ENCODE results near the gene ELN.

The ELN gene

DNA sequence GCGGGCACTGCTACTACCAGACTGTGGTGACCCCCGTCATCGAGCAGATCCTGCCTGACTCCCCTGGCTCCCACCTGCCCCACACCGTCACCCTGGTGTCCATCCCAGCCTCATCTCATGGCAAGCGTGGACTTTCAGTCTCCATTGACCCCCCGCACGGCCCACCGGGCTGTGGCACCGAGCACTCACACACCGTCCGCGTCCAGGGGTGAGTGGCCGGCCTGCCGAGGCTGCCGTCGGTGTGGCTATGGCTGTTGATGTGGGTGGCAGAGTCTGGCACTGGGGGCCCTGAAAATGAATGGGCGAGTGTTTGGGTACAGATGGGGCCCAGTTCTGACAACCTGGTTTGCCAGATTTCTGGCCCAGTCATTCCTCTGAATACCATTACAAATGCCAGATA, 71.1 kb downstream of the ELN start:
- H3K4me3 ChIP-seq (ENCODE audit: low read length): no peak overlapping the region
- DNase-seq (ENCODE audit: low read depth): no peak
- TF ChIP-seq, protein P1, sequence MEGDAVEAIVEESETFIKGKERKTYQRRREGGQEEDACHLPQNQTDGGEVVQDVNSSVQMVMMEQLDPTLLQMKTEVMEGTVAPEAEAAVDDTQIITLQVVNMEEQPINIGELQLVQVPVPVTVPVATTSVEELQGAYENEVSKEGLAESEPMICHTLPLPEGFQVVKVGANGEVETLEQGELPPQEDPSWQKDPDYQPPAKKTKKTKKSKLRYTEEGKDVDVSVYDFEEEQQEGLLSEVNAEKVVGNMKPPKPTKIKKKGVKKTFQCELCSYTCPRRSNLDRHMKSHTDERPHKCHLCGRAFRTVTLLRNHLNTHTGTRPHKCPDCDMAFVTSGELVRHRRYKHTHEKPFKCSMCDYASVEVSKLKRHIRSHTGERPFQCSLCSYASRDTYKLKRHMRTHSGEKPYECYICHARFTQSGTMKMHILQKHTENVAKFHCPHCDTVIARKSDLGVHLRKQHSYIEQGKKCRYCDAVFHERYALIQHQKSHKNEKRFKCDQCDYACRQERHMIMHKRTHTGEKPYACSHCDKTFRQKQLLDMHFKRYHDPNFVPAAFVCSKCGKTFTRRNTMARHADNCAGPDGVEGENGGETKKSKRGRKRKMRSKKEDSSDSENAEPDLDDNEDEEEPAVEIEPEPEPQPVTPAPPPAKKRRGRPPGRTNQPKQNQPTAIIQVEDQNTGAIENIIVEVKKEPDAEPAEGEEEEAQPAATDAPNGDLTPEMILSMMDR (IDR thresholded peaks at IDR 0.05; ENCODE audit: insufficient read depth, low read depth, low read length, missing control alignments): no peak

DNA sequence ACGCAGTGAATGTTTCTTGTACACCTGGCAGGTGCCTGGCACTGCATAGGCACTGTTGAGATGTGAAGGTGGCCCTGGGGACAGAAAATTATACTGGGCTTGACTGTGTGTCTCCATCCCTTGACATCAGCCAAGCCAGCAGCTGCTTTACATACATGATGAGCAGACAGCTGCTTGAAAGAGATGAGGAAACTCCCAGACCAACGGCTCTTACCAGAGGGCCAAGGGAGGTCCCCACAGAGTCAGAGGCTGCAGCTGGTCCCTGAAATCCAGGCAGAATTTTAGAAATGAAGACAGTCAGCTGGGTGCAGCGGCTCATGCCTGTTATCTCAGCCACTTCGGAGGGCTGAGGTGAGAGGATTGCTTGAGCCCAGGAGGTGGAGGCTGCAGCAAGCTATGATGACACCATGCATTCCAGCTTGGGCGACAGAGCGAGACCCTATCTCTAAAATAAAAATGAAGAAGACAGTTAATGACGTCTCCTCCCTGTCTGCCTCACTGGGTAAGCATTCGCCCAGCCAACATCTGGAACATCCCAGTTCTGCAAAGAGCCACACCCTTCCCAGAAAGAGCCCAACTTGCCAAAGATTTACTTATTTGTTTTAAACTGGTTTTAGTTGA, 73.2 kb downstream of the ELN start:
- TF ChIP-seq, protein P1 (IDR thresholded peaks at IDR 0.05; ENCODE audit: insufficient read depth, low read depth, low read length, missing control alignments): no peak
- DNase-seq (ENCODE audit: low read depth): no peak
- no peak overlapping the region for H3K4me3 ChIP-seq (ENCODE audit: low read length)

DNA sequence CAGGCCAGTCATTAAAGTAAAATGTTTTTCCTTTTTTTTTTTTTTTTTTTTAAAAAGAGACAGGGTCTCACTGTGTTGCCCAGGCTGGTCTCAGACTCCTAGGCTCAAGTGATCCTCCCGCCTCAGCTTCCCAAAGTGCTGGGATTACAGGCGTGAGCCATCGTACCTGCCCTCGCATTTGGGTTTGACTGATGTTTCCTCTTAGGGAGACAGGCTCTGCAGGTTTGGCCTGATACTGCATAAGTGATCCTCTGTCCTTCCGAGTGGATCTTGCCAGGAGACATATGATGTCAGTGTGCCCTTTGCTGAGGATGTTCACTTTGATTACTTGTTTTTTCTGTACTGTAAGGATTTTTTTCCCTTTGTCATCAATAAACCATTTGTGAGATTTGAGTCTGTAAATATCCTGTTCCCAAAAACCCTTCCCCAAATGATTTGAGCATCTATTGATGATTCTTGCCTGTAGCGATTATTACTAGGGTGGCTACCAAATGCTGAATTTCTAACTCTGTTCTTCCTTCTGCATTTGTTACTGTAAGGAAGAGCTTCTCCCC, 75.3 kb downstream of the ELN start:
- H3K4me3 ChIP-seq (ENCODE audit: low read length): no peak overlapping the region
- TF ChIP-seq, protein P1 (IDR thresholded peaks at IDR 0.05; ENCODE audit: insufficient read depth, low read depth, low read length, missing control alignments): no peak
- peak; percentile 90 for DNase-seq (ENCODE audit: low read depth)

DNA sequence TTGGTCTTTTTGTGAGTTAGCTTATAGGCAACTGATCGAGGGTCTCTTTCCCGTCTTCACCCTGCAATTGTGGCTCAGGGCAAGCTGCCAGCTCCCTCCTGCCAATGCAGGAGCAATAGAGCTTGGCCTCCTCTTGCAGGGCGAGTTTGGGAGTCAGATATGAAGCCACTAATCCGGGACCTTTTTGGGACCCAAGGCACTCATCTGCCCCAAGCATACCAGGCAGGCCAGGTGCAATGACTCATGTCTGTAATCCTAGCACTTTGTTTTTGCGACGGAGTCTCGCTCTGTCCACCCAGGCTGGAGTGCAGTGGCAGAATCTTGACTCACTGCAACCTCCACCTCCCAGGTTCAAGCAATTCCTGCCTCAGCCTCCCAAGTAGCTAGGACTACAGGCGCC, 76.7 kb downstream of the ELN start:
- TF ChIP-seq, protein P1 (IDR thresholded peaks at IDR 0.05; ENCODE audit: insufficient read depth, low read depth, low read length, missing control alignments): no peak
- peak; percentile 70 for DNase-seq (ENCODE audit: low read depth)
- H3K4me3 ChIP-seq (ENCODE audit: low read length): no peak overlapping the region

DNA sequence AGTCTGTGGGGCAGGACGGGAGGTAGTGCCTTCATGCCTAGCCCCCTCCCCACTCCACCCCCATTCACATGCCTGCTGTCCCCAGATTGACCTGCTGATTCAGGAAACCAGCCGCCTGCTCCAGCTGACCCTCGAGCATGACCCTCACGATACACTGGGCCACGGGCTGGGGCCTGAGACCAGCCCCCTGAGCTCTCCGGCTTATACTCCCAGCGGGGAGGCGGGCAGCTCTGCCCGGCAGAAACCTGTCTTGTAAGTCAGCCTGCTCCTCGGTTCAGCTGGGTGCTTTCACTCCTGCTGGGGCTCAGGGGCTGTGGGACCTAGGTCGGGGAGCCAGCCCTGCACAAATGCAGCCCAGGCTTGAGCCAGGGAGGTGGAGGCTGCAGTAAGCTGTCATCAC, 78.0 kb downstream of the ELN start:
- TF ChIP-seq, protein P1 (IDR thresholded peaks at IDR 0.05; ENCODE audit: insufficient read depth, low read depth, low read length, missing control alignments): no peak
- H3K4me3 ChIP-seq (ENCODE audit: low read length): no peak overlapping the region
- DNase-seq (ENCODE audit: low read depth): no peak

DNA sequence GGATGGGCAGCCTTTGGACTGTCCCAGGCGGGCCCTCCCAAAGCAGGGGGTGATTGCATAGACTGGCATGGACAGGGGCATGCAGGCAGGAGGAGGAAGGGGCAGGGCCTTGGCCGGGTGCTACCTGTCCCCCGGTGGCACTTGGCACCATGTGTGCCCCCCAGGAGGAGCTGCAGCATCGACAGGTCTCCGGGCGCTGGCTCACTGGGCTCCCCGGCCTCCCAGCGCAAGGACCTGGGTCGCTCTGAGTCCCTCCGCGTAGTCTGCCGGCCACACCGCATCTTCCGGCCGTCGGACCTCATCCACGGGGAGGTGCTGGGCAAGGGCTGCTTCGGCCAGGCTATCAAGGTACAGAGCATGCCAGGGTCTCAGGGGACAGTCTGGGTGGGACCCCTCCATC, 78.9 kb downstream of the ELN start:
- TF ChIP-seq, protein P1 (IDR thresholded peaks at IDR 0.05; ENCODE audit: insufficient read depth, low read depth, low read length, missing control alignments): no peak
- no peak for DNase-seq (ENCODE audit: low read depth)
- no peak overlapping the region for H3K4me3 ChIP-seq (ENCODE audit: low read length)

DNA sequence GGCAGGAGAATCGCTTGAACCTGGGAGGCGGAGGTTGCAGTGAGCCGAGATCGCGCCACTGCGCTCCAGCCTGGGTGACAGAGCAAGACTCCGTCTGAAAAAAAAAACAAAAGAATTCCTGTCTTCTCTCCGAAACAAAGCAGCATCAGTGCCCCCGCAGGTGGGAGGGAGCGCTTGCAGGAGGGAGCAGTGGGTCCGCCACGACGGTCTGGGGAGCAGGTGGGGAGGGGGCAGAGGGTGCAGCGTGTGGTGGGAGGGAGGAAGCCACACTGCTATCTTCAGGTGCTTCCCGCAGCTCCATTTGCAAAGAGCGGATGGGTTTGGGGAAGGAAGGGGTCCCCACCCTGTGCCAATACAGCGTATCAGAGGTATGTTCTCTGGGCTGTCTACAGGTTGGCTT, 87.4 kb downstream of the ELN start:
- no peak overlapping the region for H3K4me3 ChIP-seq (ENCODE audit: low read length)
- DNase-seq (ENCODE audit: low read depth): no peak

More for the DNA sequence above, 87.4 kb downstream of the ELN start:
- TF ChIP-seq, protein P1 (IDR thresholded peaks at IDR 0.05; ENCODE audit: insufficient read depth, low read depth, low read length, missing control alignments): no peak

Data from epithelial cell of esophagus (primary cell).